K562 (cell line): ENCODE results near the gene PTPN1. TPM values are rescaled to one million over a fixed set of nuclear protein-coding genes. Genes with fewer than 3 reads are reported as not detected.

ENCODE experiments used
- HLTF ChIP-seq: fragments of 450-650 bp; IDR thresholded peaks from 2 replicates; pipeline ENCODE4 v1.6.1; 2016
- NFE2L1 ChIP-seq: fragments of 450-650 bp; IDR thresholded peaks from 2 replicates; pipeline ENCODE4 v1.6.1; 2016; ENCODE audit warnings: missing genetic modification characterization, low read depth, mild to moderate bottlenecking, missing compliant biosample characterization, moderate library complexity, borderline replicate concordance
- SMARCB1 ChIP-seq: IDR thresholded peaks from 2 replicates; pipeline ENCODE4 v1.6.1; 2011; ENCODE audit warnings: improper control_type of control experiment, low read depth; ENCODE audit not compliant: insufficient read length
- SMARCC2 ChIP-seq: fragments of 450-650 bp; IDR thresholded peaks from 2 replicates; pipeline ENCODE4 v1.6.1; 2017; ENCODE audit warnings: antibody characterized with exemption, moderate library complexity, mild to moderate bottlenecking, low read depth
- ZNF124 ChIP-seq: sonication (generic); formaldehyde crosslinking; IDR thresholded peaks from 2 replicates; pipeline ENCODE4 v1.8.1; 2022; ENCODE audit warnings: missing genetic modification reagents
- ZNF324 ChIP-seq: fragments of 250-450 bp; sonication (Bioruptor Pico); IDR thresholded peaks from 2 replicates; pipeline ENCODE4 v1.4.0; 2020; ENCODE audit warnings: mild to moderate bottlenecking
- ZNF561 ChIP-seq: fragments of 450-650 bp; formaldehyde crosslinking; conservative IDR thresholded peaks from 2 replicates; pipeline ENCODE4 v1.4.0; 2020; ENCODE audit warnings: mild to moderate bottlenecking, moderate library complexity
- polyA plus RNA-seq, 8 experiments: library from polyadenylated mRNA; depleted of rRNA in 4 of 8; stranded (reverse) in 5 of 8; unstranded in 3 of 8; fragments of >200 nt; fragmentation: Nextera tagmentation in 2 of 8; fragmentation: Illumina TruSeq in 1 of 8; extraction: Ambion mirVana in 2 of 8; extraction: Trizol in 1 of 8; gene quantifications; 2 replicates each; pipeline versions ENCODE4 v1.2.1 to v1.2.3, GENCODE V29; 2011 to 2014; ENCODE audit warnings: inconsistent platforms in 1 of 8, missing spikeins in 1 of 8
- total RNA-seq, 7 experiments: library from RNA; depleted of rRNA in 6 of 7; stranded (reverse); fragments of >200 nt in 6 of 7; fragmentation: Illumina TruSeq in 2 of 7; extraction: Trizol in 2 of 7; gene quantifications; 2 replicates each; pipeline versions ENCODE4 v1.2.1 to v1.2.3, GENCODE V29; 2011 to 2021; ENCODE audit warnings: low replicate concordance in 1 of 7
- TF ChIP-seq, protein P1 (sequence below): fragments of 450-650 bp; IDR thresholded peaks from 2 replicates; pipeline ENCODE4 v1.6.1; 2017; ENCODE audit warnings: antibody characterized with exemption, mild to moderate bottlenecking

Gene PTPN1
- total and polyA plus RNA-seq, 9 of the 15 experiments (the other 6 are each of a cell fraction or from before 2014, with no cell fraction given), result 11.0 to 85.3 (median 54.0) TPM

DNA sequence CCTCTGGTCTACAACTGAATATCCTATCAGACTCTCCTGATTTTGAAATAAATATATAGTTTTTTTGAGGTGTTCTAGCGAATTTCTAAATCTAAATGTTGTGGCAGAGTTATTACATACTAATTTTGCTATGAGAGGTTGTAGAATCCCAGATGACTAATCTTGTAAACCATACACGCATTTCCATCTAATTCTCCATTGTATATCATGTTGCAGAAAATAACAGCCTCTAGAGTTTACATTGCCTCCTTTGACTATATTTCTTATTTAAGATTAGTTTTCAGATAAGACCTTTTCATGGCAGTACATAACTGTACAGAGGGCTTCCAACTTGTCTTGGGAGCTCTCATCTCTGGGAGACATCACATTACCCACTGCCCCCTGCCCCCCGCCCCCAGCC, 22.9 kb downstream of the PTPN1 start (continued):
- TF ChIP-seq, protein P1, sequence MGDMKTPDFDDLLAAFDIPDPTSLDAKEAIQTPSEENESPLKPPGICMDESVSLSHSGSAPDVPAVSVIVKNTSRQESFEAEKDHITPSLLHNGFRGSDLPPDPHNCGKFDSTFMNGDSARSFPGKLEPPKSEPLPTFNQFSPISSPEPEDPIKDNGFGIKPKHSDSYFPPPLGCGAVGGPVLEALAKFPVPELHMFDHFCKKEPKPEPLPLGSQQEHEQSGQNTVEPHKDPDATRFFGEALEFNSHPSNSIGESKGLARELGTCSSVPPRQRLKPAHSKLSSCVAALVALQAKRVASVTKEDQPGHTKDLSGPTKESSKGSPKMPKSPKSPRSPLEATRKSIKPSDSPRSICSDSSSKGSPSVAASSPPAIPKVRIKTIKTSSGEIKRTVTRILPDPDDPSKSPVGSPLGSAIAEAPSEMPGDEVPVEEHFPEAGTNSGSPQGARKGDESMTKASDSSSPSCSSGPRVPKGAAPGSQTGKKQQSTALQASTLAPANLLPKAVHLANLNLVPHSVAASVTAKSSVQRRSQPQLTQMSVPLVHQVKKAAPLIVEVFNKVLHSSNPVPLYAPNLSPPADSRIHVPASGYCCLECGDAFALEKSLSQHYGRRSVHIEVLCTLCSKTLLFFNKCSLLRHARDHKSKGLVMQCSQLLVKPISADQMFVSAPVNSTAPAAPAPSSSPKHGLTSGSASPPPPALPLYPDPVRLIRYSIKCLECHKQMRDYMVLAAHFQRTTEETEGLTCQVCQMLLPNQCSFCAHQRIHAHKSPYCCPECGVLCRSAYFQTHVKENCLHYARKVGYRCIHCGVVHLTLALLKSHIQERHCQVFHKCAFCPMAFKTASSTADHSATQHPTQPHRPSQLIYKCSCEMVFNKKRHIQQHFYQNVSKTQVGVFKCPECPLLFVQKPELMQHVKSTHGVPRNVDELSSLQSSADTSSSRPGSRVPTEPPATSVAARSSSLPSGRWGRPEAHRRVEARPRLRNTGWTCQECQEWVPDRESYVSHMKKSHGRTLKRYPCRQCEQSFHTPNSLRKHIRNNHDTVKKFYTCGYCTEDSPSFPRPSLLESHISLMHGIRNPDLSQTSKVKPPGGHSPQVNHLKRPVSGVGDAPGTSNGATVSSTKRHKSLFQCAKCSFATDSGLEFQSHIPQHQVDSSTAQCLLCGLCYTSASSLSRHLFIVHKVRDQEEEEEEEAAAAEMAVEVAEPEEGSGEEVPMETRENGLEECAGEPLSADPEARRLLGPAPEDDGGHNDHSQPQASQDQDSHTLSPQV, result no peak
- TF ChIP-seq SMARCC2 (no peak), HLTF (no peak), NFE2L1 (no peak), ZNF324 (CRISPR knock-in tag) (no peak), ZNF124 (CRISPR knock-in tag) (no peak), SMARCB1 (no peak), ZNF561 (CRISPR knock-in tag) (no peak)
